Stimulated activated CD8-positive, alpha-beta memory T cell treated with anti-CD3 and anti-CD28 coated beads, Interleukin-15, amount 100 ng/mL, for 48 hours (primary cell): ENCODE data around the gene DAZAP1.
A peak's percentile ranks its signal among the peaks of the same experiment; 100 is the strongest.

Experiments
- DNase-seq, 2 donors: peaks; one replicate each; pipeline ENCODE4 v3.0.0-alpha.2; 2020; ENCODE audit warnings: low read depth in 2 of 2

DAZAP1 gene

GRCh38 chr19:1377176-1377964 lies 30.0 kb upstream of the DAZAP1 start:
- DNase-seq = no peak

GRCh38 chr19:1377965-1378785 lies 29.2 kb upstream of the DAZAP1 start:
- DNase-seq = no peak

DNA sequence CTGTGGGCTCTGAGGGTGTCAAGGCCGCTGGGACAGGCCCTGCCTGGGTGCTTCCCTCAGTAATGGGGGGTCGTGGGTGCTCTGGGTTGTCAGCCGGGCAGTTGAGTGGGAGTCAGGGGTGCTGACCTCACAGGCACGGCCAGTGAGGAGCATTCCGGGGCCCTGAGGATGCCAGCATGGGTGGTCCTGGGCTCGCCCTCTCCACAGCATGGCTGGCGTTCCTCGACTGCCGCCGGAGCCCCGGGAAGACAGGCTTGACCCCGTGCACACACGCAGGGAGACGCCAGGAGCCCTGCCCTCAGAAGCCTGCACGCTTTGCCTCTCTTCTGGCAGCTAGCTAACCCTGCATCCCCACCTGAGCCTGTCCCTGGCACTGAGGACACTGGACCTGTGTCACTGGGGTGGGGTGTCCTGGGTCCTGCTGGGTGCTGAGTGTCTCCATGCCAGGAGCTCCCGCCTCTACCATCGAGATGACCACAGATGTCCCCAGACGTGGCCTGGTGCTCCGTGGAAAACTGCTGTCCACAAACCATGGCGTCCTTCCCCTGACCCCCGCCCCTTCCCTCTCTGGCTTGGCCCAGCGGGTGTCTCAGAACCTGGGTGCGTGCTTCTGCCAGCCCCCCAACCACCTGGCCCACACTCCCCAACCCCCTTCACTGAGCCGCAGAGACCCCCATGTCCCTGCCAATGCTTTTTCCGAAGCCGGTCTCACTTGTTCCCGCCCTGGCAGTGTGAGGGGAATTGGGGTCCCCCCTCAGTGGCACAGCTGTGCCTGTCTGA lies 28.1 kb upstream of the DAZAP1 start:
- no peak for DNase-seq

DNA sequence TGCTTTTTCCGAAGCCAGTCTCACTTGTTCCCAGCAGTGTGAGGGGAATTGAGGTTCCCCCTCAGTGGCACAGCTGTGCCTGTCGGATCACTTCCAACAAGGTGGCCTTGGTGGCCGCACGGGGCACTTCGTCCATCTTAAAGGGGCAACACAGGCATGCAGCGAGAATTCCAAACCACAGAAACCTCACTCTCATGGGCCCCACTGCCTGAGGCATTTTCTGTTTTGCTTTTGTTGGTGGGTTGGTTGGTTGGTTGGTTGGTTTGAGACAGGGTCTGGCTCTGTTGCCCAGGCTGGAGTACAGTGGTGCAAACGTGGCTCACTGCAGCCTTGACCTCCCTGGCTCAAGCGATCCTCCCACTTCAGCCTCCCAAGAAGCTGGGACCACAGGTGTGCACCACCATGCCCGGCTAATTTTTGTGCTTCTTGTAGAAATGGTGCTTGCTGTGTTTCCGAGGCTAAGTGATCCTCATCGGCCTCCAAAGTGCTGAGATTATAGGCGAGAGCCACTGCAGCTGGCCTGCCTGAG lies 27.4 kb upstream of the DAZAP1 start:
- DNase-seq = no peak

DNA sequence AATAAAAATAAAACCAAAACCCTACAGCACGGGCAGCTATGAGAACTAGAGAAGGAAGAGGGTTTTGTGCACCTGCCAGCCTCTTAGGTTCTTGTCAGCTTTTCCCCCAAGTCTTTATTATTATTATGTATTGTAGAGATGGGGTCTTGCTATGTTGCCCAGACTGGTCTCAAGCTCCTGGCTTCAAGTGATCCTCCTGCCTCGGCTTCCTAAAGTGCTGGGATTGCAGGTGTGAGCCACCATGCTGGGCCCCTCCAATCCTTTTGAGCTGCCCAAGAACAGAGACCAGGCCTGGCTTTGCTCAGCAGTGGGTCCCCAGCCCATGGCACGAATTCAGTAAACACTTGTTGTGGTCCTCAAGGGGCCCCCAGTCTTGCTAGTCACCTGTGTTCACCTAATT lies 25.1 kb upstream of the DAZAP1 start:
- no peak for DNase-seq

DNA sequence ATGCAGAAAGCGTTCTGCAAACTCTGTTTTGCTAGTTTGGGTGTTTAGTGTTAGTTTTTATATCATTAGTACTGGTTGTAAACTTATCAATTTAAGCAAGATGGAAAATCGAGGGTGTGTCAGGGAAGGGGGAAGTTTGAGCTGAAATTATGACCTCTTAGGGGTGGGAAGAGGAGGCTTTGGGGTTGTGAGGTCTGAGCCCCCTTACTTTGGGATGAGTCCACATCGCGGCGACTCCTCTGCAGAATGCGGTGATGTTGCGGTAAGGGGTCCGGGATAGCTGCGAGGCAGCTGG lies 24.4 kb upstream of the DAZAP1 start:
- no peak for DNase-seq

DNA sequence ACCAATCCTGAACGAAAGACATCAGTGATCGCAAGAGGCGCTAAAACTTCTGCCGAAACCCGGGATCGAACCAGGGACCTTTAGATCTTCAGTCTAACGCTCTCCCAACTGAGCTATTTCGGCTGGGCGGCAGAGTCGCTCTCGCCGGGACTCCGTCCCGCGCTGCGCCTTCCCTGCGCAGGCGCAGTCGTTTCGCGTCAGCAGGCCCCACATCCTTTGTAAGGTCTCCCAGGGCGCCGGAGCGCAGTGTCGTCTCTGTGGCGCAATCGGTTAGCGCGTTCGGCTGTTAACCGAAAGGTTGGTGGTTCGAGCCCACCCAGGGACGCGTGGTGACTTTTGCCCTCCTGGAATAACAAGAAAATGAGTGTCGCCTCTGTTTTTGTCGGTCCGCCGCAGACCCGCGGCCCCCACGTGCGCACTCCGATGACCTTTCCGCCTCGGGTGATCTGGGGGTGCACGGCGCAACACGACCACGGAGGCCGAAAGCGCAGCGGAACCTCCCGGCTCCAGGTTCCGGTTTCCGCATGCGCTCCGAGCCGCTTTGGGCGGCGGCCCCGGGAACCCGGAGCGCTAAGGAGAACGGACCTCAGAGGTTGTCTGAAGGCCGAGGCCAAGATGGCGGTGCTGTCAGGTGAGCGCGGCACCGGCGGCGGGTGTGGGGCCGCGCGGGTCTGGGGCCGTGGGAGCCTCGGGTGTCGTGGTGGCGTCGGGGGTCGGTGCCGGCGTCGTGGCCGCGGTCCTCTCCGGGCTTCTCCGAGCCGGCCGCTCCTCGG lies 23.9 kb upstream of the DAZAP1 start, which contains the start of gene NDUFS7:
NDUFS7 (plus strand) TSS at position 596 of the 773 bp plus-strand sequence; CDS start at position 616, 20 bp downstream.
- DNase-seq = peak; percentile 82 to 84

DNA sequence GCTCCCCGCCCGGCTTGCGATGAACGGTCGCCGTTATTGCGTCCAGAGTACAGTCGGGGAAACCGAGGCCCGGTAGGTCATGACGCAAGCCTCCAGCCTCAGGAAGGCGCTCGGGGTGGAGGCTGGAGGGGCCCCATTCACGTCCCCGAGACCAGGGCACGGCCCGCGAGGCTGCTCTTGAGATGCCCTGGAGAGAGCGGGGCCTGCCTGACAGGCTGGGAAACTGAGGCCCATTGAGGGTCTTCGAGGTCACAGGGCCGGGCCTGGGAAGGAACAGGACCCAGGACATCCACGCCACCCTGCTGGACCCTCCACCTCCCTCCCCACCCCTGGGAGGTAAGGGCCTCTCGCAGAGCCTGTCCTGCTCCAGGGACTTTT lies 23.3 kb upstream of the DAZAP1 start:
- DNase-seq = no peak

DNA sequence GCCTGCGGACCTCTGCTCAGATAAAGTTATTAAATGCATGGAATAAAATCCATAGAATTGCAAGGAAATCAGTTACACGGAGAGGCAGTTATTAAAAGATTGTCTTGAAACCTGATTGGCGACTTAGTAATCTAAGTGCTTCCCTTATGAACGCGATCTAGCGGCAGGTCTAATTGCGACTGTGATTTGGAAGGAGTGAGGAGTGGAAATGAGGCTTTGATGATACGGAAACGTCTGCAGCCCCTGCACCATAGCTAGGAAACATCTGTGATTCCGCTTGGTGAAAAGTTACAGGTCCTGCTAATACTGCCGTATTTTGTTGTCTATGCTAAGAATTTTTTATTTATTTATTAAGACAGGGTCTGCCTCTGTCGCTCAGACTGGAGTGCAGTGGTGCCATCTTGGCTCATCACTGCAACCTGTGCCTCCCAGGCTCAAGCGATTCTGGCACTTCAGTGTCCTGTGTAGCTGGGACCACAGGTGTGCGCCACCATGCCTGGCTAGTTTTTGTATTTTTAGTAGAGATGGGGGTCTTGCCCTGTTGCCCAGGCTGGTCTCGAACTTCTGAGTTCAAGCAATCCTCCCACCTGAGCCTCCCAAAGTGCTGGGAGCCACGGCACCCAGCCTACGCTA lies 22.8 kb upstream of the DAZAP1 start:
- no peak for DNase-seq

- DNase-seq = no peak
Observed at GRCh38 chr19:1385816-1386215, 21.6 kb upstream of the DAZAP1 start.

DNA sequence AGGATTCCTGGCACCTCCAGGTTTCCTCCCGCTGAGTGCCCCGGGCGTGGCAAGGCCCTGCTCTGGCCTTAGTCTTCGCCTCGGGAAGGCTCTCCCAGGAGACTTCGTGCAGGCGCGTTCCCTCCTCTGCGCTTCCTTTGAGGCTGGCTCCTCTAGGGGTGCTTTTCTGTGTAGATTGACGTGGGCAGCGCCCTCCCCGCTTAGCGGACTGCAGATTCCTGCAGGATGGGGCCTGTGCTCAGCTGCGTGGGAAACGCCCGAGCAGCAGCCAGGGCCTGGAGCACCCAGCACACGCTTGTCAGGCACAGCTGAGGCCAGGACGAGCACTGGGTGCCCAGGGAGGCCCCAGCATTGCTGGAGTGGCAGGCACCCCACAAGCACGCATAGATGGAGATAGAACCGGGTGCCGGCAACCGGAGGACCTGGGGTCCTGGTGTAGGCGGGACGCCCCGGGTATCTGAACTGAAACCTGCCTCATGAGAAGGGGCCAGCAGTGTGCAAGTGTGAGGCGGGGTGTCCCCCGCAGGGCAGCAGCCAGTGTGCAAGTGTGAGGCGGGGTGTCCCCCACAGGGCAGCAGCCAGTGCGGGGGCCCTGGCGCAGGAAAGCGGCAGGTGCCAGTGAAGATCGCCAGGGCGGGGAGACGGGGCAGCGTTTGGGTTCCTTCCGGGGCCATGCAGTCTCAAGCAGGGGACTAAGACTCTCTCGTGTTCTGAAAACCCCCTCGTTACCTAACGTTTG lies 20.3 kb upstream of the DAZAP1 start:
- DNase-seq = no peak

GRCh38 chr19:1387684-1388636 lies 19.4 kb upstream of the DAZAP1 start:
- no peak for DNase-seq

- DNase-seq = no peak
Observed at GRCh38 chr19:1388637-1389026, 18.8 kb upstream of the DAZAP1 start.

GRCh38 chr19:1389033-1389940 lies 18.1 kb upstream of the DAZAP1 start:
- no peak for DNase-seq

DNA sequence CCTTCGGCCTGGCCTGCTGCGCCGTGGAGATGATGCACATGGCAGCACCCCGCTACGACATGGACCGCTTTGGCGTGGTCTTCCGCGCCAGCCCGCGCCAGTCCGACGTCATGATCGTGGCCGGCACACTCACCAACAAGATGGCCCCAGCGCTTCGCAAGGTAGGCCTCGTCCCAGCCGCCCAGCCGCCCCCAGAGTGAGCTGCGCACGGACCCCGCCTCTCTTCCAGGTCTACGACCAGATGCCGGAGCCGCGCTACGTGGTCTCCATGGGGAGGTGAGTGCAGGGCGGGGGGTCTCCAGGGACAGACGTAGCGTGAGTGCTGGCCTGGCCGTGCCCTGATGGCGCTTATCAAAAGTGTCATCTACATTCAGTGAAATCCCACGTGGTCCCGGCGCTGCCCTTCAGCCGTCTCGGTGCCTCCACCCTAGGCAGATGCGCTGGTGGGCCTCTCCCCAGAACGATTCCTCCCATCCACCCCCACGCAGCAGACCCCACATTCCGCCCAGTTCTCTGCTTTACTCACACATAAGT lies 16.4 kb upstream of the DAZAP1 start:
- DNase-seq = no peak

GRCh38 chr19:1392407-1392806 lies 15.0 kb upstream of the DAZAP1 start:
- DNase-seq = no peak

- DNase-seq = no peak
Observed at GRCh38 chr19:1392939-1393530, 14.4 kb upstream of the DAZAP1 start.
